GM12891 (cell line): ENCODE results near the gene STXBP3.
"Not testable (repeated sequence)": the region's sequence is repeated elsewhere in the genome, so short reads cannot be mapped to it uniquely, and the experiment has no call there.

Experiments used
- DNase-seq: peaks from one replicate; pipeline ENCODE4 v3.0.0; 2011; ENCODE audit warnings: low spot score; ENCODE audit not compliant: insufficient read length
- FAIRE-seq: peaks from 2 replicates; lab custom pipeline; 2011; peaks lifted over from hg19 to GRCh38; lab: Jason Lieb, UNC
- PAX5 ChIP-seq: IDR thresholded peaks from 2 replicates; pipeline ENCODE4 v1.6.1; 2011; ENCODE audit warnings: low read length, moderate library complexity, mild to moderate bottlenecking; ENCODE audit not compliant: insufficient read depth, severe bottlenecking
- POLR2A ChIP-seq: IDR thresholded peaks from 2 replicates; pipeline ENCODE4 v1.6.1; 2011; ENCODE audit warnings: low read depth, low read length, control low read depth
- POLR2AphosphoS5 ChIP-seq: IDR thresholded peaks from 2 replicates; pipeline ENCODE4 v1.6.1; 2011; ENCODE audit warnings: low read depth, low read length, control low read depth
- POU2F2 ChIP-seq: IDR thresholded peaks from 2 replicates; pipeline ENCODE4 v1.6.1; 2011; ENCODE audit warnings: low read depth, mild to moderate bottlenecking, control low read depth, low read length, moderate library complexity
- SPI1 ChIP-seq: IDR thresholded peaks from 2 replicates; pipeline ENCODE4 v1.6.1; 2011; ENCODE audit warnings: low read depth, low read length, control low read depth
- TAF1 ChIP-seq: IDR thresholded peaks from 2 replicates; pipeline ENCODE4 v1.6.1; 2011; ENCODE audit warnings: low read depth, low read length, control low read depth

Gene STXBP3

DNA sequence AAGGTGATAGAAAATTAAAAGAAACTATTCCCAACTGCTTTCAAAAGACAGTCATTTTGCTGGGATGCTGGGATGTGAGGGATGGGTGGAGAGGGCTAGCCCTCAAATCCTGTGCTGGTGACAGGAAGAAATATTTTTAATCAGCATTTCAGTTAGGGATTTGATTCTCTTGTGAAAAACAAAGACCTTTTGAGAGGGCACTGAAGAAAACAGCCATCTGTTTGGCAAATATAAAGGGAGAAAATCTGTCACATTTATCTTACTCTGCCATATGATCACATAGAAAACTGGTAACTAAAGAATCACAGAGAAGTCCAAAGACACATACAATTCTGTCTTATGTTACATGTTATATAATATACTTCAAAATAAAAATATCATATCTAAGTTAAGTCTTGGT, 12.3 kb downstream of the STXBP3 start:
- no peak for FAIRE-seq
- DNase-seq = no peak
- no peak for TF ChIP-seq POLR2A
- TF ChIP-seq SPI1 = no peak
- no peak for TF ChIP-seq PAX5
- no peak for TF ChIP-seq POU2F2
- no peak for TF ChIP-seq POLR2AphosphoS5
- no peak for TF ChIP-seq TAF1

DNA sequence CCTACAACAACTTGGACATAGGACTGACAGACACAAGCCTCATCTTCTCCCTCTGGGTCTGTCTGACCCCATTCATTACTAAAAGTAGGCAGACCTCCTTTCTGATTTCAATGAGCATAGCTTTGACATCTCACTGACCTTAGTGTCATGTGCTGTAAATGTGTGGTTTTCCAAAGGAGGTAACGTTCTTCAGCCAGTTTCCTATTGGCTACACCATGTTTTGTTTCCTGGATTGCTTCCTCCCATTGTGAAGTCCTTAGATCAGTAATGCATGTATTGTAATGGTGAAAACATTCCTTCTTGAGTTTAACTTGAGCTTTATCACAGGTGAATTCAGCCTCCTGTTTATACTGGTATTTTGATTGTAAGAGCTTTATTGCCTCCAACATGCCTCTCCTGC, 20.6 kb downstream of the STXBP3 start:
- TF ChIP-seq POU2F2 (no peak), SPI1 (no peak), TAF1 (no peak), POLR2A (no peak), POLR2AphosphoS5 (no peak)
- no peak for DNase-seq
- FAIRE-seq = no peak

- DNase-seq (no peak), FAIRE-seq (no peak)
- no peak for TF ChIP-seq PAX5
- no peak for TF ChIP-seq POLR2A
- TF ChIP-seq TAF1 = no peak
- no peak for TF ChIP-seq POU2F2
- TF ChIP-seq POLR2AphosphoS5 = no peak
- no peak for TF ChIP-seq SPI1
Observed at GRCh38 chr1:108767708-108768107, 21.2 kb downstream of the STXBP3 start.

DNA sequence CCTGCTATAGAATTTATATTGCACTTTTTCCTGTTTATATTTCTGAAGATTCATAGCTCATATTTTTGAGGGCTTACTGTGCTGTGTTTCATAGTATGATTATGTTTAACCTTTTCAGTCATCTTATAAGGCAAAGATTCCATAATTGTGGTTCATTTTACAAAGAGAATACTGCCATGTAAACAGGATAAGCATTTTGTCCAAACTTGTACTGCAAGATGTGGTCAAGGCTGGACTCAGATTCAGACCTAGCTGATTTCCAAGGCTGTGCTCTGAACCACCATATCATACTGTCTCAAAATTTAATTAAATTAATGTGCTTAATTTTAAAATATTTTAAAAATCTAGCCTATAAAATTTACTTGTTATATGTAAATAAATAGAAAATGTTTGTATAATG, 31.4 kb downstream of the STXBP3 start:
- TF ChIP-seq SPI1 (no peak), PAX5 (no peak), POLR2A (no peak), TAF1 (no peak), POLR2AphosphoS5 (no peak), POU2F2 (no peak)
- FAIRE-seq (no peak), DNase-seq (no peak)

DNA sequence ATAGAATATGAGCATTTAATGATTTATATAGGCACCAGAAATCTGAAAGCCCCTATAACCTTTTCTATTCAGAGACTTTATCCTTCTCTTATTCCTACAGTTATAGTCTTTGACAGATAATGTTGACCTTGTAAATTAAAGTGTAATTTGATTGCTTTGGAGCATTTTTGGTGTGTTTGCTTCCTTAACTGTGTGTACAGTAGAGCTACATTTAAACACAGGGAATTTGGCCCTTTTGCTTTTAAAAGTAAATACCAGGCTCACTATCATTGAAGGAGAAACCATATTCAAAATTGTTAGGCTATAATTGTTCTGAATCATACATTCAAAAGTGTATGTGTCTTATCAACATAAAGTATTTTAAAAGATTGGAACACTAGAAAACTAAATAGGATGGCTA, 33.0 kb downstream of the STXBP3 start:
- TF ChIP-seq POLR2AphosphoS5 (no peak), SPI1 (no peak), POU2F2 (no peak), POLR2A (no peak)
- DNase-seq (no peak), FAIRE-seq (no peak)

DNA sequence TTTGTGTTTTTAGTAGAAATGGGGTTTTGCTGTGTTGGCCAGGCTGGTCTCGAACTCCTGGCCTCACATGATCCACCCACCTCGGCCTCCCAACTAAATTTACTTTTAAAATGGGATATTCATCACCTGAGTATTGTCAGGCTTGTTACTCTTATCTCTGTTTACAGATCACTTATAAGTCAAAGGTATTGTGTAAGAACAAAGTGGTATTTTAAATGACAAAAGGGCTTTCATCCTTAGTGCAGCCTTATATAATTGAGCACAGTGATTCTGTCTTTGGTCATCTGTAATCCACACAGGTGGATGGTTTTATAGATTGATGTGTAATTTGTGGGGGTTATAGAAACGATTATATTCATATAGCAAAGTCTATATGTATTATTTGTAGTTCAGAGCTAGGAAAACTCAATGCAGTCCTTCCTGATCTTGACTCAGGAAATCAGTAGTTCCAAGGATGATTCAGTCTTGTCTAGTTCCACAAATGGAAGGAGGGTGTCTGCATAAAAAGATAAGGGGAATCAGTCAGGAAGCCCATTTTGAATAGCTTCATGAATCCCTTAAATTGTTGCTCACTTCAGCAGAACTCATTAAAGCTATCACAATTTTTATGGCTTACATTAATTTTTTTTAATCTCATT, 34.6 kb downstream of the STXBP3 start:
- no peak for TF ChIP-seq POLR2AphosphoS5
- TF ChIP-seq POU2F2 = no peak
- no peak for TF ChIP-seq TAF1
- TF ChIP-seq POLR2A = no peak
- TF ChIP-seq PAX5 = no peak
- TF ChIP-seq SPI1 = no peak
- DNase-seq (no peak), FAIRE-seq (no peak)

DNA sequence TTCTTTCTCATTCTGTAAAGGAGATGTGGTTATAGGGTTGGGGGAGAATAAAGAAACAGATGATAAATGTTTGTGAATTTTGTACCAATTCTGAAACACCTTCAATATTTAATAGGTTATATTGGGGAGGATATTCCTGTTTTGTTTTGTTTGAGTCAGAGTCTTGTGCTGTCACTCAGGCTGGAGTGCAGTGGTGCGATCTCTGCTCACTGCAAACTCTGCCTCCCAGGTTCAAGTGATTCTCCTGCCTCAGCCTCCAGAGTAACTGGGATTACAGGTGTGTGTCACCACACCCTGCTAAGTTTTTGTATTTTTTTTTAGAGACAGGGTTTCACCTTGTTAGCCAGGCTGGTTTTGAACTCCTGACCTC, 35.1 kb downstream of the STXBP3 start:
- not testable (repeated sequence) for DNase-seq, FAIRE-seq

DNA sequence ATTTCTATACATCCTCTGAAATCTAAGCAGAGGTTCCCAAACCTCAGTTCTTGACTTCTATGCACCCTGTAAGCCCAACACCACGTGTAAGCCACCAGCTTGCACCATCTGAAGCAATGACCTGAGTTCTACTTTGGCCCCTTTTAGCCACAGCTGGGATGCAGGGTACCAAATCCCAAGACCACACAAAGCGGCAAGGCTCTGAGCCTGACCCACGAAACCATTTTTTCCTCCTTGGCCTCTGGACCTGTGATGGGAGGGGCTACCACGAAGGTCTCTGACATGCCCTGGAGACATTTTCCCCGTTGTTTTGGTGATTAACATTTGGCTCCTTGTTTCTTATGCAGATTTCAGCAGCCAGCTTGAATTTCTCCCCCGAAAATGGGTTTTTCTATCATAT, 38.8 kb downstream of the STXBP3 start:
- TF ChIP-seq POLR2A (no peak), POLR2AphosphoS5 (no peak), POU2F2 (no peak), TAF1 (no peak)
- no peak for FAIRE-seq
- DNase-seq = no peak

DNA sequence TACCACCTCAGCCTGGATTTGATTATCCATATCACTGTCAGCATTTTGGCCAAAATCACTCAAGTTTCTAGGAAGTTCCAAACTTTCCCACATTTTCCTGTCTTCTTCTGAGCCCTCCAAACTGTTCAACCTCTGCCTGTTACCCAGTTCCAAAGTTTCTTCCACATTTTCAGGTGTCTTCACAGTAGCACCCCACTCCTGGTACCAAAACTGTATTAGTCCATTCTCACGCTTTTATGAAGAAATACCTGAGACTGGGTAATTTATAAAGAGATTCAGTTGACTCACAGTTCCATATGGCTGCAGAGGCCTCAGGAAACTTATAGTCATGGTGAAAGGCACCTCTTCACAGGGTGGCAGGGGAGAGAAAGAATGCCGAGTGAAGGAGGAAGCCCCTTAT, 39.4 kb downstream of the STXBP3 start:
- DNase-seq = no peak
- FAIRE-seq = no peak
- no peak for TF ChIP-seq POU2F2
- no peak for TF ChIP-seq POLR2AphosphoS5
- no peak for TF ChIP-seq TAF1
- no peak for TF ChIP-seq PAX5
- TF ChIP-seq POLR2A = no peak
- TF ChIP-seq SPI1 = no peak

DNA sequence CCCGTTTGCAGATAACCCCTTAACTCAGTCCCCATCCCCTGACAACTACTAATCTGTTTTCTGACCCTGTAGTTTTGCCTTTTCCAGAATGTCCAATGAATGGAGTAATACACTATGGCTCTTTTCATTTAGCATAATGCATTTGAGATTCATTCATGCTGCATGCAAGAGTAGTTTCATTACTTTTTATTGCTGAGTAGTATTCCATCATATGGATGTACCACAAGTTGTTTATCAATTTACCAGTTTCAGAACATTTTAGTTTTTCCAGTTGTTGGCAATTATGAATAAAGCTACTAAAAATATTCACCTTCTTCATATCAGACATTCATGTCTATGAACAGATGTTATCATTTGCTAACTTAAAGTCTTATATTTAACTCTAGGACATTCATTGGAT, 45.3 kb downstream of the STXBP3 start:
- FAIRE-seq (no peak), DNase-seq (no peak)
- TF ChIP-seq POLR2AphosphoS5 (no peak), POU2F2 (no peak), POLR2A (no peak), SPI1 (no peak), PAX5 (no peak), TAF1 (no peak)

GRCh38 chr1:108792420-108792819, 45.9 kb downstream of the STXBP3 start:
- FAIRE-seq (peak; percentile 41), DNase-seq (no peak)
- TF ChIP-seq POLR2A = no peak
- no peak for TF ChIP-seq POU2F2
- TF ChIP-seq TAF1 = no peak
- TF ChIP-seq POLR2AphosphoS5 = no peak
- TF ChIP-seq PAX5 = no peak
- TF ChIP-seq SPI1 = no peak
